Breast epithelium (tissue), 4 donors: ENCODE measurements around the gene HOMEZ. TPM values are rescaled to one million over a fixed set of nuclear protein-coding genes. Genes with fewer than 3 reads are reported as not detected.

Experiments
- DNase-seq, 2 donors: peaks; one replicate each; pipeline ENCODE4 v3.0.0-alpha.2; 2019; ENCODE audit warnings: low spot score in 2 of 2
- H3K27ac ChIP-seq, 2 donors: fragments of 200-600 bp; sonication (generic) in 1 of 2; one replicate each; pipeline ENCODE4 v1.5.1; 2016 to 2019; ENCODE audit warnings: mild to moderate bottlenecking in 1 of 2
- H3K27me3 ChIP-seq, 2 donors: fragments of 200-600 bp; sonication (generic) in 1 of 2; one replicate each; pipeline versions ENCODE4 v1.5.1 to v1.6.0; 2017 to 2019; ENCODE audit warnings: control low read depth in 1 of 2, mild to moderate bottlenecking in 1 of 2
- H3K36me3 ChIP-seq: fragments of 200-600 bp; one replicate; pipeline ENCODE4 v1.5.1; 2019
- H3K4me1 ChIP-seq, 2 donors: fragments of 200-600 bp; sonication (generic); one replicate each; pipeline ENCODE4 v1.5.1; 2016 to 2019; ENCODE audit warnings: control low read depth in 1 of 2
- H3K4me3 ChIP-seq, 3 donors: fragments of 200-600 bp; sonication (generic); 1 replicate in 2 of 3; 2 replicates in 1 of 3; pipeline ENCODE4 v1.5.1; 2016 to 2019; ENCODE audit warnings: mild to moderate bottlenecking in 3 of 3, moderate library complexity in 2 of 3
- H3K9me3 ChIP-seq, 2 donors: fragments of 200-600 bp; sonication (generic) in 1 of 2; one replicate each; pipeline ENCODE4 v1.5.1; 2016 to 2019; ENCODE audit warnings: control low read depth in 1 of 2
- POLR2A ChIP-seq: fragments of 450-650 bp; IDR thresholded peaks from one replicate; pipeline ENCODE4 v1.6.1; 2016; ENCODE audit warnings: antibody characterized with exemption, mild to moderate bottlenecking, moderate library complexity
- POLR2AphosphoS5 ChIP-seq, 3 donors: sonication (generic); formaldehyde crosslinking; IDR thresholded peaks; one replicate each; pipeline ENCODE4 v1.6.1; 2017; ENCODE audit warnings: antibody characterized with exemption in 3 of 3
- intact Hi-C: fragments of 100-400 bp; cut with DNase I; formaldehyde crosslinking; loops from one replicate; pipeline ENCODE4 v1.15.1; 2023; ENCODE audit warnings: low total_unique reads
- total RNA-seq, 3 donors: library from RNA; depleted of rRNA; stranded (reverse); fragments of >200 nt; gene quantifications; one replicate each; pipeline ENCODE4 v1.1.0, GENCODE V29; 2016
- TF ChIP-seq, protein P1 (sequence below), 3 donors: fragments of 450-650 bp; IDR thresholded peaks; one replicate each; pipeline ENCODE4 v1.5.1; 2016 to 2017; ENCODE audit warnings: antibody characterized with exemption in 3 of 3, mild to moderate bottlenecking in 3 of 3, moderate library complexity in 3 of 3

HOMEZ gene
- total RNA-seq, 3 donors from 2014 or later: 10.8 to 15.4 (median 12.0) TPM

DNA sequence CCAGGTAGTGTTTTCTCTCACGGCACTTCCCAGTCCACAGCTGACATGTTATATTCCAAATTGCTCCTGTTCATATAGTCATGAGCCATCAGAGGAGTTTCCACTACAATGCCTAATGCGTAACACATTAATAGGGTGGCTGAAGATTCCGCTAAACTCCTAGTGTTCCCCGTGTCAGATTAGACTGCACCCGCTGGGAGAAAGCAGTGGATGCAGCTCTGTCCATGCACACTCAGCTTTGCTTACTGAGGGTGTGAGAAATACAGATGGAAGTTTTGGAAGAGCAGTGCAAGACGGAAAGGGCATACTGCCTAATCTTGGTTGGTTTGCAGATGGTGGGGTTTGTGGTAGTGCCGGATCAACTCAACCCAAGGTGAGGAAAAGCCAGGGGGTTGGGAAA lies 11.2 kb upstream of the HOMEZ start:
- DNase-seq: no peak
- TF ChIP-seq POLR2AphosphoS5 (IDR thresholded peaks at IDR 0.05) (no peak), POLR2A (no peak)
- TF ChIP-seq, protein P1, sequence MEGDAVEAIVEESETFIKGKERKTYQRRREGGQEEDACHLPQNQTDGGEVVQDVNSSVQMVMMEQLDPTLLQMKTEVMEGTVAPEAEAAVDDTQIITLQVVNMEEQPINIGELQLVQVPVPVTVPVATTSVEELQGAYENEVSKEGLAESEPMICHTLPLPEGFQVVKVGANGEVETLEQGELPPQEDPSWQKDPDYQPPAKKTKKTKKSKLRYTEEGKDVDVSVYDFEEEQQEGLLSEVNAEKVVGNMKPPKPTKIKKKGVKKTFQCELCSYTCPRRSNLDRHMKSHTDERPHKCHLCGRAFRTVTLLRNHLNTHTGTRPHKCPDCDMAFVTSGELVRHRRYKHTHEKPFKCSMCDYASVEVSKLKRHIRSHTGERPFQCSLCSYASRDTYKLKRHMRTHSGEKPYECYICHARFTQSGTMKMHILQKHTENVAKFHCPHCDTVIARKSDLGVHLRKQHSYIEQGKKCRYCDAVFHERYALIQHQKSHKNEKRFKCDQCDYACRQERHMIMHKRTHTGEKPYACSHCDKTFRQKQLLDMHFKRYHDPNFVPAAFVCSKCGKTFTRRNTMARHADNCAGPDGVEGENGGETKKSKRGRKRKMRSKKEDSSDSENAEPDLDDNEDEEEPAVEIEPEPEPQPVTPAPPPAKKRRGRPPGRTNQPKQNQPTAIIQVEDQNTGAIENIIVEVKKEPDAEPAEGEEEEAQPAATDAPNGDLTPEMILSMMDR (IDR thresholded peaks at IDR 0.05): no peak
- Histone ChIP-seq H3K4me3 (no peak overlapping the region), H3K9me3 (no peaks in the 10 kb centered on the region), H3K36me3 (no peaks in the 10 kb centered on the region), H3K27ac (peak overlapping the region; percentile 52 to 70), H3K27me3 (no peaks in the 10 kb centered on the region), H3K4me1 (peaks cover 8 to 13% of the 10 kb centered on the region in 2 donors)
- intact Hi-C loops: no loop called here

- TF ChIP-seq POLR2A: no peak
- TF ChIP-seq, protein P1 (IDR thresholded peaks at IDR 0.05): no peak
- no peak for TF ChIP-seq POLR2AphosphoS5 (IDR thresholded peaks at IDR 0.05)
- no peaks in the 10 kb centered on the region for H3K27me3 ChIP-seq
- no peak overlapping the region for H3K4me3 ChIP-seq
- peak in 1 of 2 donors; percentile 18 for DNase-seq
- peak overlapping the region; percentile 48 to 52 for H3K27ac ChIP-seq
- intact Hi-C loops: no loop called here
- H3K36me3 ChIP-seq: no peaks in the 10 kb centered on the region
- H3K9me3 ChIP-seq: no peaks in the 10 kb centered on the region
- H3K4me1 ChIP-seq: peaks cover 8 to 13% of the 10 kb centered on the region in 2 donors
These were observed 10.3 kb upstream of the HOMEZ start for GRCh38 chr14:23296012-23296777.

GRCh38 chr14:23294734-23295561 lies 9.0 kb upstream of the HOMEZ start:
- no peaks in the 10 kb centered on the region for H3K9me3 ChIP-seq
- intact Hi-C loops: no loop called here
- peaks cover under 1 to 6% of the 10 kb centered on the region in 2 donors for H3K4me1 ChIP-seq
- no peaks in the 10 kb centered on the region for H3K36me3 ChIP-seq
- DNase-seq: peak in 1 of 2 donors; percentile 23
- no peak overlapping the region for H3K4me3 ChIP-seq
- no peaks in the 10 kb centered on the region for H3K27me3 ChIP-seq
- no peak for TF ChIP-seq POLR2A
- TF ChIP-seq, protein P1 (IDR thresholded peaks at IDR 0.05): peak; percentile 58 to 85 (median 67)
- peak overlapping the region in 1 of 2 donors; percentile 34 for H3K27ac ChIP-seq

GRCh38 chr14:23286902-23287479 lies 1.1 kb upstream of the HOMEZ start:
- Histone ChIP-seq H3K4me1 (no peaks in the 10 kb centered on the region), H3K36me3 (no peaks in the 10 kb centered on the region), H3K9me3 (no peaks in the 10 kb centered on the region), H3K4me3 (peak overlapping the region; percentile 72 to 99 (median 92)), H3K27me3 (no peaks in the 10 kb centered on the region), H3K27ac (peak overlapping the region; percentile 97 to 99)
- intact Hi-C loops: loop anchor here (10.0 kb wide), 1 partner anchor 78 kb away; the partner anchor contains the start of gene EFS
- TF ChIP-seq POLR2A: no peak
- TF ChIP-seq POLR2AphosphoS5 (IDR thresholded peaks at IDR 0.05): no peak
- TF ChIP-seq, protein P1 (IDR thresholded peaks at IDR 0.05): no peak
- DNase-seq: no peak
